Activated CD8-positive, alpha-beta T cell treated with anti-CD3 and anti-CD28 coated beads for 36 hours (primary cell): Measurements from ENCODE around the gene ZKSCAN2. TPM values are rescaled to one million over a fixed set of nuclear protein-coding genes. Genes with fewer than 3 reads are reported as not detected.

Source experiments
- ATAC-seq: fragments of 200-7000 bp; cut with Tn5 transposase; one replicate; pipeline ENCODE4 v1.10.0; 2021; ENCODE audit warnings: mild to moderate bottlenecking, moderate library complexity
- CTCF ChIA-PET: fragments of 350-600 bp; sonication (Branson Sonifier 250); formaldehyde crosslinking; loops from one replicate; lab custom pipeline; 2021; ENCODE audit warnings: antibody characterized with exemption; lab: Charles Lee
- POLR2A ChIA-PET: fragments of 350-600 bp; sonication (Branson Sonifier 250); formaldehyde crosslinking; loops from one replicate; lab custom pipeline; 2021; ENCODE audit warnings: antibody characterized with exemption; lab: Charles Lee
- DNase-seq: peaks from one replicate; pipeline ENCODE4 v3.0.0-alpha.2; 2020
- H3K27ac Mint-ChIP-seq: one replicate; pipeline ENCODE4 v1.8.0; 2021; ENCODE audit warnings: mild to moderate bottlenecking, mixed read lengths
- H3K27me3 Mint-ChIP-seq: one replicate; pipeline ENCODE4 v1.8.0; 2021; ENCODE audit warnings: mixed read lengths
- H3K36me3 Mint-ChIP-seq: one replicate; pipeline ENCODE4 v1.8.0; 2021; ENCODE audit warnings: low read depth, mixed read lengths
- H3K4me1 Mint-ChIP-seq: one replicate; pipeline ENCODE4 v1.8.0; 2021; ENCODE audit warnings: low read depth, mixed read lengths
- H3K4me3 Mint-ChIP-seq: one replicate; pipeline ENCODE4 v1.8.0; 2021; ENCODE audit warnings: mild to moderate bottlenecking, moderate library complexity, mixed read lengths
- H3K9me3 Mint-ChIP-seq: one replicate; pipeline ENCODE4 v1.8.0; 2021; ENCODE audit warnings: mixed read lengths
- intact Hi-C: fragments of 100-400 bp; cut with micrococcal nuclease; formaldehyde crosslinking; loops from one replicate; pipeline ENCODE4 v1.10.0; 2022
- total RNA-seq, 2 experiments: library from RNA; stranded (reverse); gene quantifications; one replicate each; pipeline ENCODE4 v1.2.3, GENCODE V29; 2021
- TF ChIP-seq, protein P1 (sequence below): fragments of 200-600 bp; IDR thresholded peaks from one replicate; pipeline ENCODE4 v1.8.0; 2022; ENCODE audit warnings: antibody characterized with exemption, mild to moderate bottlenecking

The ZKSCAN2 gene
- total RNA-seq, 2 experiments from 2014 or later = 3.7 to 4.0 TPM

DNA sequence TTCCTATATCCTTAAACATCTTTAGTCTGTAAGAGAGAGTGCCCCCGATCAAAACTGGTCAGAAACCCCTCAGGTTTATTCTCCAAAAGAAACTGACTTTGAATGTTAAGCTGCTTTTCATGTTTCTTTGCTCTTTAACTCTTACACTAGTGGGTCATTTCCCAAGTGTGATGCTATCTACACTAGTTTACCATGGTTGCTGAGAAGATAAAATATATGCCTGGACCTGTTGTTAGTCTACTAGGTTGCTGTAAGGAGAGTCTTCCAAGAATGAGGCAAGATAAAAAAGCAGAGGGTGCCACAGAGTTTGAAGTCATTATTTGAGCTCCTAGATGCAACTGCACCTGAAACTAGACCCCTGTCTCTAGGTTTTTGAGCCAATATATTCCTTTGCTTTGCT, 12.2 kb upstream of the ZKSCAN2 start:
- Mint-ChIP-seq H3K36me3 (peaks cover 20% of the 10 kb centered on the region), H3K27me3 (no peaks in the 10 kb centered on the region), H3K27ac (no peak overlapping the region), H3K4me1 (peaks cover 2% of the 10 kb centered on the region), H3K9me3 (no peaks in the 10 kb centered on the region), H3K4me3 (no peak overlapping the region)
- TF ChIP-seq, protein P1, sequence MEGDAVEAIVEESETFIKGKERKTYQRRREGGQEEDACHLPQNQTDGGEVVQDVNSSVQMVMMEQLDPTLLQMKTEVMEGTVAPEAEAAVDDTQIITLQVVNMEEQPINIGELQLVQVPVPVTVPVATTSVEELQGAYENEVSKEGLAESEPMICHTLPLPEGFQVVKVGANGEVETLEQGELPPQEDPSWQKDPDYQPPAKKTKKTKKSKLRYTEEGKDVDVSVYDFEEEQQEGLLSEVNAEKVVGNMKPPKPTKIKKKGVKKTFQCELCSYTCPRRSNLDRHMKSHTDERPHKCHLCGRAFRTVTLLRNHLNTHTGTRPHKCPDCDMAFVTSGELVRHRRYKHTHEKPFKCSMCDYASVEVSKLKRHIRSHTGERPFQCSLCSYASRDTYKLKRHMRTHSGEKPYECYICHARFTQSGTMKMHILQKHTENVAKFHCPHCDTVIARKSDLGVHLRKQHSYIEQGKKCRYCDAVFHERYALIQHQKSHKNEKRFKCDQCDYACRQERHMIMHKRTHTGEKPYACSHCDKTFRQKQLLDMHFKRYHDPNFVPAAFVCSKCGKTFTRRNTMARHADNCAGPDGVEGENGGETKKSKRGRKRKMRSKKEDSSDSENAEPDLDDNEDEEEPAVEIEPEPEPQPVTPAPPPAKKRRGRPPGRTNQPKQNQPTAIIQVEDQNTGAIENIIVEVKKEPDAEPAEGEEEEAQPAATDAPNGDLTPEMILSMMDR = no peak
- CTCF ChIA-PET = interaction anchor here (1.0 kb wide), 1 partner anchor 9 kb away, joined by 3 read pairs; no protein-coding TSS in a partner anchor
- ATAC-seq = no peak
- intact Hi-C loops = no loop called here
- DNase-seq = no peak
- POLR2A ChIA-PET = interaction anchor here (1.4 to 1.5 kb wide), 2 partner anchors 11 to 13 kb away, joined by 4 to 8 read pairs; no protein-coding TSS in a partner anchor

DNA sequence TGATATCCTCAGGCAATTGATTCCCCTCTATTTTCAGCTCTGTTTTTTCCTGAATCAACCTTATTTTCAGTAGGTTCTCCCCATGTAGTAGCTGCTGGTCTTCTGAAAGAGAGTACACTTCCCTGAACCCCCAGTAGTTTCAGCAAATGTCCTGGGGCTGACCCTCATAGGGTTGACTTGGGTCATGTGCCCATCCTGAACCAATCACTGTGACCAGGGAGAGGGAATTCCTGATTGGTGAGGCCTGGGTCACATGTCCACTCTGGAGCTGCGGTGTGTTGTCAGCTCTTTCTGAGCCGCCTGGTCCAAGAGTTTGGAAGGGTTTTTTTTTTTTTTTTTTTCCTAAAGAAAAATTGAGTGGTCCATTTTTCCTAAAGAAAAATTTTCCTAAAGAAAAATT, 8.3 kb upstream of the ZKSCAN2 start:
- no peak overlapping the region for H3K27ac Mint-ChIP-seq
- TF ChIP-seq, protein P1 = no peak
- CTCF ChIA-PET = interaction anchor here (1.1 to 3.5 kb wide), 2 partner anchors 11 to 33 kb away, joined by 3 to 11 read pairs; no protein-coding TSS in a partner anchor
- H3K27me3 Mint-ChIP-seq = no peaks in the 10 kb centered on the region
- no peak overlapping the region for H3K4me3 Mint-ChIP-seq
- no peak for ATAC-seq
- no peak for DNase-seq
- POLR2A ChIA-PET = interaction anchor here (1.2 kb wide), 1 partner anchor 12 kb away, joined by 3 read pairs; no protein-coding TSS in a partner anchor
- H3K36me3 Mint-ChIP-seq = peaks cover 45% of the 10 kb centered on the region
- H3K9me3 Mint-ChIP-seq = no peaks in the 10 kb centered on the region
- peaks cover 14% of the 10 kb centered on the region for H3K4me1 Mint-ChIP-seq
- intact Hi-C loops = no loop called here

DNA sequence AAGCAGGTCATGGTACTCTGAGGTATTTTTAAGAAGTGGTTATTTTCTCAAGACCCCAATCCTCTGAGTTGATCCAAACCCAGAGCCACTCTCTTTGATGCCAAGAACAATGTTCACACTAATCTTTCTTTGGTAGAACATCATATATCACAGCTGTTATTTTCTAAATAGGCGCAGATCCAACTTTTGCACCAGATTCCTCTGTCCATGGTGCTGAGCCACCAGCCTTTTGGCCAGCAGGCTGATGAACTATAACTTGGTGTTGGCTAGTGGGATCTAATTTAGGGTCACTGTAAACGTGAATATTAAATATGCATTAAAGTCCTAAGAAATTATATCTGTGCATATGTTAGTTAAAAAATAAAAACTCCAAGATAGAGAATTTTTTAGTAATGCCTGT, 7.0 kb upstream of the ZKSCAN2 start:
- ChIA-PET CTCF (interaction anchor here (0.7 to 1.7 kb wide), 2 partner anchors 13 to 39 kb away, joined by 3 to 5 read pairs; no protein-coding TSS in a partner anchor), POLR2A (no interaction called here)
- TF ChIP-seq, protein P1 = no peak
- H3K4me1 Mint-ChIP-seq = peaks cover 25% of the 10 kb centered on the region
- H3K27me3 Mint-ChIP-seq = no peaks in the 10 kb centered on the region
- H3K4me3 Mint-ChIP-seq = no peak overlapping the region
- DNase-seq (peak; percentile 24), ATAC-seq (no peak)
- intact Hi-C loops = no loop called here
- H3K27ac Mint-ChIP-seq = no peak overlapping the region
- no peaks in the 10 kb centered on the region for H3K9me3 Mint-ChIP-seq
- H3K36me3 Mint-ChIP-seq = peaks cover 53% of the 10 kb centered on the region

DNA sequence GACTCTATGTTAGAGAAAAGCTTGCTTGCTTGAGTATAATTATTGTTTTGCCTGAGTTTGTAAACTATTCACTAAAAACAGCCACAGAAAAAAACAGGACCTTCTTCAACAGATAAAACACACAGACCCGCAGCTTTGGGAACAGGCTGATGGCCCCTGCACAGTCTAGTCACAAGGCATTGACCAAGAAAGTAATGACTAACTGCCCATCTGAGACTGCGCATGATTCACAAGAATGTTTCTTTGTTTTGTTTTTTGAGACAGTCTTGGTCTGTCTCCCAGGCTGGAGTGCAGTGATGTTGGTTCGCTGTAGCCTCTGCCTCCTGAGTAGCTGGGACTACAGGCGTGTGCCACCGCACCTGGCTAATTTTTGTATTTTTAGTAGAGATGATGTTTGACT, 2.8 kb upstream of the ZKSCAN2 start:
- TF ChIP-seq, protein P1 = no peak
- POLR2A ChIA-PET = interaction anchor here (0.7 to 2.0 kb wide), 4 partner anchors 17 to 255 kb away, joined by 3 to 4 read pairs (median 3); no protein-coding TSS in a partner anchor
- no peak for ATAC-seq
- DNase-seq = no peak
- peak overlapping the region; percentile 94 for H3K27ac Mint-ChIP-seq
- H3K36me3 Mint-ChIP-seq = peaks cover 52% of the 10 kb centered on the region
- H3K27me3 Mint-ChIP-seq = no peaks in the 10 kb centered on the region
- peaks cover 51% of the 10 kb centered on the region for H3K4me1 Mint-ChIP-seq
- intact Hi-C loops = no loop called here
- no peaks in the 10 kb centered on the region for H3K9me3 Mint-ChIP-seq
- CTCF ChIA-PET = interaction anchor here (0.8 to 4.5 kb wide), 4 partner anchors 9 to 99 kb away, joined by 3 to 17 read pairs (median 8); no protein-coding TSS in a partner anchor
- no peak overlapping the region for H3K4me3 Mint-ChIP-seq

DNA sequence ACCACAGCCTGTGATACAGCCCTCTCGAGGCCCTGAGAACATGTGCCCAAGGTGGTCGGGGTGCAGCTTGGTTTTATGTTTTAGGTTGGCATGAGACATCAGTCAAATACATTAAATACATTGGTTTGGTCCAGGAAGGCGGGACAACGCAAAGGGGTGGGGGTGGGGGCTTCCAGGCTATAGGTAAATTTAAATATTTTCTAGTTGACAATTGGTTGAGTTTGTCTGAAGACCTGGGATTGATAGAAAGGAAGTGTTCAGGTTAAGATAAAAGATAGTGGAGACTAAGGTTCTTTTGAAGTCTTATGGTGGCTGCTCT, 1.2 kb upstream of the ZKSCAN2 start:
- Mint-ChIP-seq H3K36me3 (peaks cover 46% of the 10 kb centered on the region), H3K27me3 (no peaks in the 10 kb centered on the region), H3K27ac (peak overlapping the region; percentile 94), H3K9me3 (no peaks in the 10 kb centered on the region), H3K4me1 (peaks cover 49% of the 10 kb centered on the region), H3K4me3 (peak overlapping the region; percentile 99)
- ATAC-seq (no peak), DNase-seq (peak; percentile 43)
- ChIA-PET CTCF (interaction anchor here (3.8 to 4.5 kb wide), 2 partner anchors 18 to 33 kb away, joined by 14 to 17 read pairs; no protein-coding TSS in a partner anchor), POLR2A (interaction anchor here (0.9 to 2.0 kb wide), 13 partner anchors 10 to 718 kb away, joined by 3 to 9 read pairs (median 5); no protein-coding TSS in a partner anchor)
- intact Hi-C loops = no loop called here
- TF ChIP-seq, protein P1 = no peak
